ENCODE results near the gene ELK4. TPM values are rescaled to one million over a fixed set of nuclear protein-coding genes. Genes with fewer than 3 reads are reported as not detected.

Gene ELK4
- total RNA-seq, 1 donor from 2014 or later, result 35.2 TPM

DNA sequence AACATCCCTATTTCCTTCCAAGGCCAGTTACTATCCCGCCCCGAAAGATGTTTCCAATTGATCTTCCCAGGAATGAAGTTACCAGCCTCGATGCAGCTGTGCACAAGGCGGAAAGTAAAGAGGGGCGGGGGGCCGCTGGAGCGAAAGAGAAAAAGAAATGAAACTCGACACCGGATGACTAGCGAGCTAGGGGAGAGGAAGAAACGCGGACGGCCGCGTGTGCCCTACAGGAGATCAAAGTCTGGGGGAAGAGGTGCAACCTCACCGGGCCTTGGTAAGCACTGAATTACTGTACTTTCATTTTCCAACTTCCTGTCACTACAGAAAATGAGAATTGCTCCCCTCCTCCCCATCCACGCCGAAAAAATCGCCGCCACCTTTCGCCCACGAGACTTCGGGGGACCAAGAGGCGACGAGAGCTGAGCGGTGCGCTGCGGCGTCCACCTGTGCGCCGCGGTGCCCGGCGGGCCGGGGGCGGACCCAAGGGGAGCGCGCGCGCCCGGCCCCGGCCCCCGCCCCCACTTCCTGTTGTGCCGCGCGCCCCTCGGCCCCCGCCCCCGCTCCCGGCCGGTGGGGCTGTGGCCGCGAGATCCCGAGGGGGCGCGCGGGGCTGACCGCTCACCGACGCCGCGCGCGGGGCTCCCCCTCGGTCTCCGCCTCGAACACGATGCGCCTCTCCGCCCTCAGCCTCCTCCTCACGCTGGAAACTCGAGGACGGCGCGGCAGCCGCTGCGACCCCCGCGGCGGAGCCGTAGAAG, 622 bp downstream of the ELK4 start:
- DNase-seq (ENCODE audit: extremely low read depth, low read depth, low spot score), result no peak

DNA sequence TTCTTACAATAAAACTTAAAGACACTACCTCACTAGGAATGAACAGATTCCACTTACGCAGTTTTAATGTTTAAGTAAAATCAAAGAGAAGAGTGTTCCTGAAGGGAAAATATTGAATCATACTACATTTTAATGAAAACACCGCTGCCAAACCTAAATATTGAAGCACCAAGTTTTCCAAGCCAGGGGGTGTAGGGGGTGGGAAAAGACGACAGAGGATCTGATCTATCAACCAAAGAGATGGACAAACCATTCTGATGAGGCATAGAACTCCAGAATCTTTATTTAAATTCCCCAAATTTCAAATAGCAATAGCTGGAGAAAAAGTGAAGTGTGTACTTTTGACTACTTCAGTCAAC, 1.2 kb downstream of the ELK4 start:
- DNase-seq (ENCODE audit: extremely low read depth, low read depth, low spot score), result no peak

DNA sequence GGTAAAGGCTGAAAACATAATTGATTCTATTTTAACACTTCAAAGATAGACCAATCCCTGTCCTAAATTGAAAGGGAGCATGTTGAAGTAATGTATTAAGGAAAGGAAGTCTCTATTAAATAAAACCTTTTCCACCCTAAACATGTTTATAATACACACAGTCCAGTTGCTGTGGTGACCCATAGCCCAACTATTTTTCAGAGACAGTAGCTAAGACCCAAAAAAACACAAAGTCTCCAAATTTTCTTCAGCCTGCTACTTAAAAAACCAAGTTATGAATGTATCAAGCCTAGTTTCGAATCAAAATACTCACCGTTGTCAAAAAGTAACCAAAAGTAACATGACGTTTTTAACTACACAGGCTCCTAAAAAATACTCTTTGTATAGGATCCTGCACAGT, 1.6 kb downstream of the ELK4 start:
- no peak for DNase-seq (ENCODE audit: extremely low read depth, low read depth, low spot score)

DNA sequence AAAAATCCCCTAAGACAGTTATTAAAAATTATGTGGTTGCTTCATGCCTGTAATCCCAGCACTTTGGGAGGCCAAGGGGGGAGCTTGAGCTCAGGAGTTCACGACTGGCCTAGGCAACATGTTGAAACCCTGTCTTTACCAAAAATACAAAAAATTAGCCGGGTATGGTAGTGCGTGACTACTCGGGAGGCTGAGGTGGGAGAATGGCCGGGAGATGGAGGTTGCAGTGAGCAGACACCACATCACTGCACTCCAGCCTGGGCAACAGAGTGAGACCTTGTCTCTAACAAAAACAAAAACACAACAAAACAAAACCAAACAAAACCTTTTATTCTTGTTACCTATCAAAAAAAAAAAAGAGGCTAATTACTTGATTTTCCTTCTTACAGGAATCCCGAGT, 2.1 kb downstream of the ELK4 start:
- DNase-seq (ENCODE audit: extremely low read depth, low read depth, low spot score), result no peak

DNA sequence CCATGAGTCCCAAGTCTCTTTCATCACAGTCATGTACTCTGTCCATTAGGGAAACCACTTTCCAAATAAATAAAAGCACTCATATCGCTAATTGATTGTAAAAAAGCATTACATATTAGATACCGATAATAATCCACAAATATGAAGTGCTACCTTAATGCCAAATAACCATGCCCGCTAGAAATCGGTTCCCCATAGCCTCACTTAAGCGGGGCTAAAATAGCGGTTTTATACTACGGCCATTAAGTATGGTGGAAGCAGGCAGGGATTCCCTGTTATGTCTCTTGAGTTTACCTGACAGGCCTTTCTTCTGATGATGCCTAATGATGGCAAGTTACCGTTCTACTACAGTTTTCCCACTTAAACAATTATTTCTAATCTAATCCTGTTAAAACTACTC, 3.9 kb downstream of the ELK4 start:
- no peak for DNase-seq (ENCODE audit: extremely low read depth, low read depth, low spot score)

DNA sequence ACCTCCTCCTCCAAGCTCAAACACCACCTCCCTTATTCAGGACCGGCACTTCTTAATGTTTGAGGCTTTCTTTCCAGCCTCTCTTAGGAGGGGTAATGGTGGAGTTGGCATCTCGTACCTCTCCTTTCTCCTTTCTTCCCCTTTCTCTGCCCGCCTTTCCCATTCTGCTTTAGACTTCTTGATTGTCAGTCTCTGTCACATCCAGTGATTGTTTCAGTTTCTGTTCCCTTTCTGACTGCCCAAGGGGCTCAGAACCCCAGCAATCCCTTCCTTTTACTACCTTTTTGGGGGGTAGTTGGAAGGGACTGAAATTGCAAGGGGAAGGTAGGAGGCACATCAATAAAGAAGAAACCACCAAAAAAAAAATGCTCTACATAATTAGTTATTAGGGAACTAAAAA, 5.6 kb downstream of the ELK4 start:
- DNase-seq (ENCODE audit: extremely low read depth, low read depth, low spot score), result no peak

DNA sequence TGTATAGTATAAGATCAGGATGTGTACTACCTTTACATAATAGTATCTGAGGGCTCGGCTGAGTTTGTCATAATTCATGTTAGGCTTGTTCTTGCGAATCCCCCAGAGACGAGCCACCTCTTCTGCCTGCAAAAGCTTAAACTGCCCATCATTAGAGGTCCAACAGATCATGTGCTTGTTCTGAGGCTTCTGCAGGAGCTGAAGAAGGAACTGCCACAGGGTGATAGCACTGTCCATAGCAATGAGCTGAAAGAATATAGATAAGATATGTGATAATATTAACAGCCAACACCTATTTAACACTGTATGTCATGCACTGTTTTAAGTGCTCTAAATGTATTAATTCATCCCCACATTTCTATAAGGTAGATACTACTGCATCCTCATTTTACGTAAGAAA, 8.2 kb downstream of the ELK4 start:
- DNase-seq (ENCODE audit: extremely low read depth, low read depth, low spot score), result no peak

DNA sequence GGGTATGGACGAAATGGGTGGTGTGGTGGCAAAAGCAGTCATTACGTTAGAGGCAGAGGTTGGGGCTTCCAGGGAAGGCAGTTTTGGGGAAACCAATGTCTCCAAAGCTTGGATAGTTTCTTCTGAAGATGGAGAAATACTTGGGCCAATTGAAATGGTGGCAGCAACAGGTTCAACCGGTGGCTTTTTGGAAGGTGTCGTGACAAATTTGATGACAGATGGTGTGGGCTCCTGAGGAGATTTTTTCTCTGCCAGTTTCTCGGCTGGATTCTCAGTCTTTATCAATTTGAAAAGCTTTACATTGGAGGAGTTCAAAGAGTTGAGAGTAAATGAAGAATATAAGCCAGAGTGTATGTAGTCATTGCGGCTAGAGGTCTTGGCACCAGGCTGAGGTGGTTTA, 11.5 kb downstream of the ELK4 start:
- no peak for DNase-seq (ENCODE audit: extremely low read depth, low read depth, low spot score)

DNA sequence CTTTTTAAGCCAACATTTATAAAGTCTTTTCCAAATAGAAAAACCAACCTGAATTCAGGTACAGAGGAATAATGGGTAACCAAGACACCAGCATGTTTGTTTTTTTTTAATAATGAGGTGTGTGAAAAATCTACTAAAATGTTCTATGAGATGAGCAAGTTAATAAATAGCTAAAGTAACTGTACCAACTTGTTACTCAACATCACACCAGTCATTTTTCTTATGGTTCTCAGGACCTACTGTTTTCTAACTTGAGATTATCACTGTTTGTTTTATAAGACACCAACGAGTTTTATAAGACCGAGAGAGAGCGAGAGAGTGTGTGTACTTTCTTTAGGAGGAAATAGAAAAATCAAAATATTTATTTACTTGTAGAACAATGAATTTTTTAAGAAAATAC, 12.4 kb downstream of the ELK4 start:
- no peak for DNase-seq (ENCODE audit: extremely low read depth, low read depth, low spot score)

DNA sequence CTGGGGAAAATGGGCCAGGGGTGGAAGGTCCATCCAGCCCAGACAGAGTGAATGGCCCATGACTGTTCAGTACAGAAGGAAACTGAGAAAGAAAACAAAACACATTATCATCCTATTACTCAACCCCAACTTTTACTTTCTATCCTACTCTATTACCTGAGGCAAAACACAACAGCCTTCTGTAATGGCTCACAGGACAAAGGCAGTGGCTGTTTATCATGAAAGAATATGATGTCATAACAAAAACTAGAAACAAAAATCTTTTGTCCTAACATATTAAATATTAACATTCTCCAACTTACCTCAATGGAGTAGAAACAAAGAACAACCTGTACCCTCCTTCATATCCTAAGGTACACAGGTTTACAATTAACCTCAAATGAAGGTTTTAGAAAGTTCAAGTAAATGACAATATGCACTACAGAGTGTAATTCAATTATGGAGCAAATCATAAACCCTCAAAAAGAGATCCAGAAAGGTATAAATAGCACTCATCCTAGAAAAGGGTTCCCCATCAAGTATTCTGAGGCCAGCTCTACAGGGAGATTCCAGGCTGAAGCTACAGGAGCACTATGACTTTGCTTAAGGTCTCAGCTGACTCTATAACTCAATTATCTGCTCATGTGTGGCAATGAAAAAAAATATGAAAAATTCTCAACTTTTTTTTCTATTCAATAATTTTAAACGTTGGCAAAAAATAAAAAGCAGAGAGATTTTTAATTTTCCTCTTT, 15.1 kb downstream of the ELK4 start:
- no peak for DNase-seq (ENCODE audit: extremely low read depth, low read depth, low spot score)

DNA sequence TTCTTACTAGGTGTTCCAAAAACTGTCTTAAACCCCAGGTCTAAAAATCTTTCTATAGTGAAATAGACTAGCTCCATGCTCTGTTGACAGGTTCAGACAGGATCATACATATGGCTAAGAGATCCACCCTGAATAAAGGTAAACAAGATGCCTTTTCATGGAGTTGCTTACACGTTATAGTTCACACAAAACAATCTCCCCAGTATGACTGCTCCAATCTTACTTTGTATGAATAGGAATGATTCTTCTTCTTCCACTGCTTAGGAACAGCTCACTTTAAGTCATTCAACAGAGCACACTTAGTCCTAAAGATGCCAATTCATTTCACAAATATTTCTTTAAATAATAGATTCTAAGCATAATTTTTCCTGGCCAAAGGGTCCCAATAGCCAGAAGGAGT, 16.0 kb downstream of the ELK4 start:
- DNase-seq (ENCODE audit: extremely low read depth, low read depth, low spot score), result no peak

DNA sequence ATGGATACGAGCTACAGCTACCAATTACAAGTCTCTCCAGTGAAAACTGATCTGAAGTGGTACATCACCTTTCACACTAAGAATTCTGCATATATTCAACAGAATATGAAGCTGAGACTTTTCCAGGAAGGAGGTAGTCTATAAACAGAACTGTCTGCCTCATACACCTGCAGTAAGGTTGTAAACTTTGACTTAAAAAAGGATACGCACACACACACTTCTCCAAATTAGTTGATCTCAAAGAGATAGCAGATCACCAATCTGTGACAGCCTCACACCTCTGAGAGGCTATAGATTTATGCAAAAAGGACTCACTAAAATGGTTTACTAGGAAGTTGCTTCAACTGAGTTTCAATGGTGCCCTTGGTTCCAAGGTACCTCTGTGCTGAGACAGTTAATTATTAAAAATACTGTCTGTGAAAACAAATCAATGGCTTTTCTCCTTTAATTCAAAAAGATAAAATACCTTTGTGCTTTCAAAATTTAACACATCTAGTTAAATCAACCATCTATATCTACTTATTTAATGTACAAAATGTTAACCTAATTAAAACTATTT, 17.9 kb downstream of the ELK4 start:
- DNase-seq (ENCODE audit: extremely low read depth, low read depth, low spot score), result no peak

DNA sequence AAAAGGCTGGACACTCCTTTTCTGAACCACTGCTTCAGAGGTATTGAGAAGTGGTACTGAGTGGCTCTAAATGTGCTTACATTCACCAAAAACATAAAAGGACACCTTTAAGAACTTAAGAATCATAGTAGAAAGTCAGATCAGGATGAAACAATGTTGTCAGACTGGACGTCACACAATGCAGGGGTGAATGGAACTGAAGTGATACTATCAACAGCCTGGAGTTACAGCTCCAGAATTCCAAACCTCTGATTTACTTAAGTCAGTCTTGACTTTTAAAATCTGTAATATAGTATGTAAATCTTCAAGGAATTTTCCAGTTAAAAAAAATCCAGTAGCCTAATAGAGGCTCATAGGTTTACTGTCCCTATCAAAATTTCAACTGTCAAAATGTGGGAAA, 19.3 kb downstream of the ELK4 start:
- no peak for DNase-seq (ENCODE audit: extremely low read depth, low read depth, low spot score)

DNA sequence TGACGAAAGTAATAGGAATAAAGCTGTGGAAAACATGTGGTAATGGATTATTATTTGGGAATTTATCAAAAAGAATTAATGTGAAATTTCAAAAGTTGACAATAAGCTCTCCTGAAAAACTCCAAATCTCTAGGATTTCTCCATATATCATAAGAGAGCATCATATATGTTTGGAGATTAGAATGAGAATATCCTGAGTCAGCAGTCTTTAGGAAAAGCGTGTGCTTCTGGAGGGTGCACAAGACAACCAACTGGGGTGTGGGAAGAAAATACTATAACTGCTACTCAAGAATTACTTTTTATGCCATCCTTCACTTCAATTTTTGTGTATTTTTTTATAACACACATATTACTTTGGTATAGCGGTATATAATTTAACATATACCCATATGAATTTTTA, 19.7 kb downstream of the ELK4 start:
- DNase-seq (ENCODE audit: extremely low read depth, low read depth, low spot score), result no peak

DNA sequence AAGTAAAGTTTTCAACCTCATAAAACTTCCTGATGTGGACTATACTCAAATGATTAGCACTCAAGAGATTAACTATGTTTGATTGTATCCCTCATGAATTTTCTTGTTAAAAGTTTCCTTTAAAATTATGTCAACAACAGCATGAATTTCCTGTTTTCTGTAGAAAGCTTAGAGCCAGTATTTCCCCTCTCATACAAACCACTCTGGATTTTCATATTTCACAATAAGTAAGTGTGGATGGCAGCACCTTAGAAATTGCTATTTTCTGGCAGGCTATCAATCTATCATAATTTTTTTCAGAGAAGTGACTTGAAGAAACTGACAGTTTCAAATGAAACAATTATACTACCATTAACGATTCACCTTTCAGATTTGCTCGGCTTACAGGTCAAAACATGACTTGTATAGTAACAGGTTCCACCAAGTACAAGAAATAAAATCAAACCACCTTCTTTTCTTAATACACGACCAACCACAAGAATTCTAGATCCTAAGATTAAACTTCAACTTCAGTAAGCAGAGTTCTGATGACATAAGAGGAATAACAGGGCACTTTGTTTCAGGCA, 20.8 kb downstream of the ELK4 start:
- no peak for DNase-seq (ENCODE audit: extremely low read depth, low read depth, low spot score)

DNA sequence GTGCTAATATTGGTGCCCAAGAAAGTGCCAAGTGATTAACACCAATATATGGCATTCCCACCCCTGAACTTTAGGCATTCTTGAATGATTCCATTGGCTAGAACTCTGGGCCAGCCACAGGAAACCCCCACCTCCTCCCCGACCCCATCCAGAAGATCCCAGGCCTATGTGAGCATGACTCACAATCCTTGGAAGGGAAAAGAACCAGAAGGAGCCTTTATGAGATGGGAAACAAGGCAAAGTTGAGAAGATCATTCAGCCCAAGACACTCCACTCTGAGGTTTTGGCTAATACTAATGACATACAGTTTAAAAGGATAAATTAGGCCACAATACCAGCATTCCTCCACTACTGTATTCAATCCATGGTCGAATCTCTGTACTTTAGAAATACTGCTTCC, 21.8 kb downstream of the ELK4 start:
- no peak for DNase-seq (ENCODE audit: extremely low read depth, low read depth, low spot score)

DNA sequence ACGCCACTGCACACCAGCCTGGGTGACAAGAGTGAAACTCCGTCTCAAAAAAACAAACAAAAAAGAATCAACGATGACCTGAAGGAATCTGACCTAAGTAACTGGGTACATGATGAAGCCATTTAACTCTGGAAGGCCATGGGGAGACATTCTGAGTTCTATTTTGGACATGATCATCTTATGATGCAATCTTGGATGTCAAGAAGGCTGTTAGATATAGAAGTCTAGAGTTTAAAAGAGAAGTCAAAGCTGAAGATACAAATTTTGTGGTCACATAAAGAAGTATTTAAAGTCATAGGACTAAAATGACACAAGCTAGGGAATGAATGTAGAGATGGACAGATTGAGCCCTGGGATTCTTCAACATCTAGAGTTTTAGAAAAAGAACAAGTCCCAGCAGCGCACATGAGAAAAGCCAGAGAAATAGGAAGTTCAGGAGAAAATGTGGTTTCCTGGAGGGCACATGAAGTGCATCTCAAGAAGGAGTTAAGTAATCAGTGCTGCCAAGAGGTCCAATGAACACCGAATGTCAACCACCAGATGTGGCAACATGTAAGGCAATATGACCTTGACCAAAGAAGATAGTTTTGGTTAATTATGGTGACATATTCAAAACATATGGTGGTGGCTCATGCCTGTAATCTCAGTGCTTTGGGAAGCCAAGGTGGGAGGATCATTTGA, 26.8 kb downstream of the ELK4 start:
- DNase-seq (ENCODE audit: extremely low read depth, low read depth, low spot score), result no peak

DNA sequence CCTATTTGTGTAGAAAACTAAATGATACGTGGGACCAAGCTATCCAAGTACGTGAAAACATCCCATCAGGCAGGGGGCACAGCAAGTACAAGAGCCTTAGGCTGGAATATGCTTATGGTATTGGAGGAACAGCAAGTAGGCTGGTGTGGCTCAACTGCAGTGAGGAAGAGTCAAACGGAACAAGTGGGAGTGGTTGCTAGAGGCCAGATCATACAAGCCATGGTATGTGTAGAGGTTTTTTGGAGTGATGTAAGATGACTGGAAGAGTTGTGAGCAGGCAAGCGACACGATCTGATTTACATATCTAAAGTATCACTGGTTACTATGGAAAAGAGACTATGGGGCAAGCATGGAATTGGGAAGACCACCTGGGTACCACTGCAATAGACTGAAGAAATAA, 27.8 kb downstream of the ELK4 start:
- no peak for DNase-seq (ENCODE audit: extremely low read depth, low read depth, low spot score)

DNA sequence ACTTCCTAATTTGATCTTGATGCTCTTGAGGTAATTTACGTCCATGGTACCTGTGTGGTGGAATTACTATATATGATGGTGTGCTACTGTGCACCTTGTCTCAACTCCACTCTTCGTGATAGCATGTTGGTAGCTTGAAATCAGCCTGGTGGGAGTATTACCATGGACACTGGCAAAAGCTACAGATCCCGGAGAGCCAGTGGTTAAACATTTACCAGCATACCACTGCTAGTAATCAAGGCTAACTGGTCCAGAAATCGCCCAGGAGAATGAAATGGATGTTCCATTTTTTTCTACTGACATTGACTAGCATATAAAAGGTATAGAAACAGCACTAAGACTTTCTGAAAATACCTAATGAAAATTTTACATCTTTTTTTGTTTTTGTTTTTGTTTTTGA, 30.6 kb downstream of the ELK4 start:
- no peak for DNase-seq (ENCODE audit: extremely low read depth, low read depth, low spot score)

DNA sequence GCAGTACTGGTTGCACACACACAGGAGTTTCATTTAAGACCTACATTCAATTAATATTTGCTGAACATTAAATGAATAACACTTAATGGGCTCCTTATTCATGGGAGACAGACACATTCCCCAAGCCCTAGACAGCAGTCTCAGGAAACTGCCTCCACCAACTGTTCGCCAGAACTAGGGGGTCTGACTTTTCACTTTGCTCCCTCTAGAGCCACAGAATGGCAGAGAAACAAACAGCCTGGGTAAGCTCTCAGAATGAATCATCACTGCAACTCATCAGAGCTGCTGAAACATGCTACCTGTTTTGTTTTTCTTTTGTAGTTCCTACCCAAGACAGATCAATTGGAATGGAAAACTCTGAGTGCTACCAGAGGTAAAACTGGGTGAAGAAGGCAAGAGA, 31.7 kb downstream of the ELK4 start:
- no peak for DNase-seq (ENCODE audit: extremely low read depth, low read depth, low spot score)

DNA sequence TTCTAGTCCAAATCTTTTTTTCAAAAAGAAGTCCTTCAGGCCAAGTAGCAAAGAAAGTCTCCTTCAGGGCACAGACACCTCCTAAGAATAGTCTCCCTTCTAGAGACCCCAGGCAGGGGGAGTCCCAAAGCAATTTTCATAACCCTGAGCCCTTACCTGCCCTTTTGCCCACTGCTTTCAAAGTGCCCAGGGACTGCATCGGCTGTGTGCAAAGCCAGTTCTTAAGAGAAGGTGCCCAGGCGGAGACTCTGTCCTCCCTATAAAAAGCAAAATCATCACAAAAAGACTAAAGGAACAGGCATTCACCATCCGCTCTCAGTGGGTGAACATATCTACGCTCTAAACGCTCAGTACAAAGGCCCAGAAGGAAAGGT, 32.2 kb downstream of the ELK4 start:
- no peak for DNase-seq (ENCODE audit: extremely low read depth, low read depth, low spot score)
